HEK293 (cell line): ENCODE data around the gene RBMS3.

ENCODE experiments used
- CTCF ChIA-PET: fragments of 350-600 bp; formaldehyde crosslinking; extraction: SDS; loops from one replicate; lab custom pipeline; 2021; ENCODE audit warnings: antibody characterized with exemption; lab: Yijun Ruan, JAX
- POLR2A ChIA-PET: fragments of 300-600 bp; formaldehyde crosslinking; extraction: SDS; loops from one replicate; lab custom pipeline; 2020; ENCODE audit warnings: antibody characterized with exemption, inconsistent platforms; lab: Yijun Ruan, JAX
- H3K27ac ChIP-seq: fragments of 200-500 bp; sonication (Bioruptor generic); 2 replicates; pipeline ENCODE4 v1.5.1; 2014; ENCODE audit warnings: low read depth, low read length, control low read depth, inconsistent platforms; ENCODE audit errors: extremely low read depth
- H3K36me3 ChIP-seq, 2 experiments: fragments of 200-500 bp in 1 of 2; sonication (Bioruptor generic) in 1 of 2; 1 replicate in 1 of 2; 2 replicates in 1 of 2; pipeline ENCODE4 v1.5.1; 2014 to 2017; ENCODE audit warnings: inconsistent platforms in 2 of 2, low read length in 2 of 2; ENCODE audit not compliant: control insufficient read depth in 2 of 2, insufficient read depth in 1 of 2
- H3K4me1 ChIP-seq: fragments of 200-500 bp; sonication (Bioruptor generic); 2 replicates; pipeline ENCODE4 v1.5.1; 2014; ENCODE audit warnings: mild to moderate bottlenecking, low read length, inconsistent platforms; ENCODE audit not compliant: control insufficient read depth, insufficient read depth
- H3K4me3 ChIP-seq: 2 replicates; pipeline ENCODE4 v1.5.1; 2011; ENCODE audit warnings: low read depth, mild to moderate bottlenecking, control low read depth, low read length, moderate library complexity
- H3K9me3 ChIP-seq: fragments of 200-500 bp; sonication (Bioruptor generic); 2 replicates; pipeline ENCODE4 v1.5.1; 2014; ENCODE audit warnings: low read depth, low read length, inconsistent platforms; ENCODE audit not compliant: control insufficient read depth, insufficient read depth
- GLI2 ChIP-seq: fragments of 450-650 bp; formaldehyde crosslinking; IDR thresholded peaks from 2 replicates; pipeline ENCODE4; 2017; ENCODE audit warnings: missing biosample characterization, missing genetic modification characterization, low read depth, borderline replicate concordance
- KLF10 ChIP-seq: fragments of 450-650 bp; IDR thresholded peaks from 2 replicates; pipeline ENCODE4 v1.5.1; 2018; ENCODE audit warnings: missing biosample characterization, mild to moderate bottlenecking, missing genetic modification characterization
- KLF7 ChIP-seq: fragments of 450-650 bp; formaldehyde crosslinking; IDR thresholded peaks from 2 replicates; pipeline ENCODE4 v1.5.1; 2016; ENCODE audit warnings: missing biosample characterization, missing genetic modification characterization, borderline replicate concordance
- MZF1 ChIP-seq: fragments of 450-650 bp; formaldehyde crosslinking; IDR thresholded peaks from 2 replicates; pipeline ENCODE4 v1.5.1; 2017; ENCODE audit warnings: missing biosample characterization, missing genetic modification characterization, borderline replicate concordance
- OVOL3 ChIP-seq: fragments of 450-650 bp; formaldehyde crosslinking; IDR thresholded peaks from 2 replicates; pipeline ENCODE4 v1.5.1; 2016; ENCODE audit warnings: missing biosample characterization, missing genetic modification characterization
- ZNF24 ChIP-seq: fragments of 450-650 bp; formaldehyde crosslinking; IDR thresholded peaks from 2 replicates; pipeline ENCODE4 v1.5.1; 2016; ENCODE audit warnings: missing biosample characterization, missing genetic modification characterization
- ZNF302 ChIP-seq: fragments of 450-650 bp; formaldehyde crosslinking; IDR thresholded peaks from 2 replicates; pipeline ENCODE4 v1.5.1; 2016; ENCODE audit warnings: missing biosample characterization, missing genetic modification characterization, low read depth
- ZNF416 ChIP-seq: fragments of 450-650 bp; formaldehyde crosslinking; IDR thresholded peaks from 2 replicates; pipeline ENCODE4 v1.5.1; 2016; ENCODE audit warnings: missing biosample characterization, missing genetic modification characterization
- ZNF48 ChIP-seq: fragments of 450-650 bp; formaldehyde crosslinking; IDR thresholded peaks from 2 replicates; pipeline ENCODE4 v1.5.1; 2016; ENCODE audit warnings: missing biosample characterization, missing genetic modification characterization
- ZNF596 ChIP-seq: fragments of 450-650 bp; IDR thresholded peaks from 2 replicates; pipeline ENCODE4 v1.5.0; 2018; ENCODE audit warnings: missing biosample characterization, mild to moderate bottlenecking, missing genetic modification characterization, moderate library complexity
- ZNF768 ChIP-seq: fragments of 450-650 bp; formaldehyde crosslinking; IDR thresholded peaks from 2 replicates; pipeline ENCODE4 v1.5.1; 2018; ENCODE audit warnings: missing biosample characterization, mild to moderate bottlenecking, missing genetic modification characterization
- ZNF792 ChIP-seq: fragments of 450-650 bp; formaldehyde crosslinking; IDR thresholded peaks from 2 replicates; pipeline ENCODE4 v1.5.1; 2016; ENCODE audit warnings: missing biosample characterization, missing genetic modification characterization
- ZSCAN23 ChIP-seq: fragments of 450-650 bp; formaldehyde crosslinking; IDR thresholded peaks from 2 replicates; pipeline ENCODE4 v1.5.1; 2016; ENCODE audit warnings: missing biosample characterization, missing genetic modification characterization
- TF ChIP-seq, protein P1 (sequence below): fragments of 450-650 bp; formaldehyde crosslinking; IDR thresholded peaks from 2 replicates; pipeline ENCODE4 v1.5.1; 2017; ENCODE audit warnings: missing biosample characterization, missing genetic modification characterization
- TF ChIP-seq, protein P2 (sequence below): fragments of 450-650 bp; formaldehyde crosslinking; IDR thresholded peaks from 2 replicates; pipeline ENCODE4 v1.5.1; 2016; ENCODE audit warnings: missing biosample characterization, missing genetic modification characterization
- TF ChIP-seq, protein P3 (sequence below): IDR thresholded peaks from 2 replicates; pipeline ENCODE4 v1.6.1; 2011; ENCODE audit warnings: mild to moderate bottlenecking, low read depth, low read length, borderline replicate concordance
- TF ChIP-seq, protein P4 (sequence below): fragments of 450-650 bp; formaldehyde crosslinking; IDR thresholded peaks from 2 replicates; pipeline ENCODE4 v1.5.1; 2016; ENCODE audit warnings: missing biosample characterization, missing genetic modification characterization, low read depth
- TF ChIP-seq, protein P5 (sequence below): fragments of 450-650 bp; formaldehyde crosslinking; optimal IDR thresholded peaks from 2 replicates; pipeline ENCODE3; 2016; ENCODE audit warnings: missing biosample characterization, mild to moderate bottlenecking, missing genetic modification characterization

The RBMS3 gene

DNA sequence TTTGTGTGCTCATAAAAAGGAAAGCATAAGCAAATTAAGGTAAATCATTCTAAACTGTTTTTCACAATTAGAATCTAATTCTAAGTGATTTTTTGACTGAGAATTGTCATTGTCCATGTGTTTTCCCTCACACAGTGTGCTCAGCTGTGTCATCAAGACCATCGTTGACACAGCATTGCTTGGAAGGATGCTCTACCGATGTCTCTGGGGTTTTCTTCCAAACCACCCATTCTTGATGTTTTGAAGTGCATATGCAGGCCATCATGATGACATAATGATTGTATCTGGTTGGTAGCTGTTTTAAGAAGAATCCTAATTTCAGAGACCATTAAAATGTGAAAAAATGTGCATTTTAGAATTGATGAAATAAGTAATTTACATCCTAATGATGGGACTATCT is 347.9 kb downstream of the RBMS3 start:
- no peaks in the 10 kb centered on the region for H3K9me3 ChIP-seq
- H3K4me1 ChIP-seq = no peaks in the 10 kb centered on the region
- H3K27ac ChIP-seq = no peak overlapping the region
- no peak overlapping the region for H3K4me3 ChIP-seq
- TF ChIP-seq MZF1 (tag by site-specific recombination) (no peak), ZNF416 (tag by site-specific recombination) (no peak), ZNF24 (no peak), ZNF596 (tag by site-specific recombination) (no peak)
- TF ChIP-seq, protein P1, sequence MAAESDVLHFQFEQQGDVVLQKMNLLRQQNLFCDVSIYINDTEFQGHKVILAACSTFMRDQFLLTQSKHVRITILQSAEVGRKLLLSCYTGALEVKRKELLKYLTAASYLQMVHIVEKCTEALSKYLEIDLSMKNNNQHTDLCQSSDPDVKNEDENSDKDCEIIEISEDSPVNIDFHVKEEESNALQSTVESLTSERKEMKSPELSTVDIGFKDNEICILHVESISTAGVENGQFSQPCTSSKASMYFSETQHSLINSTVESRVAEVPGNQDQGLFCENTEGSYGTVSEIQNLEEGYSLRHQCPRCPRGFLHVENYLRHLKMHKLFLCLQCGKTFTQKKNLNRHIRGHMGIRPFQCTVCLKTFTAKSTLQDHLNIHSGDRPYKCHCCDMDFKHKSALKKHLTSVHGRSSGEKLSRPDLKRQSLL (tag by site-specific recombination) = no peak
- TF ChIP-seq, protein P2, sequence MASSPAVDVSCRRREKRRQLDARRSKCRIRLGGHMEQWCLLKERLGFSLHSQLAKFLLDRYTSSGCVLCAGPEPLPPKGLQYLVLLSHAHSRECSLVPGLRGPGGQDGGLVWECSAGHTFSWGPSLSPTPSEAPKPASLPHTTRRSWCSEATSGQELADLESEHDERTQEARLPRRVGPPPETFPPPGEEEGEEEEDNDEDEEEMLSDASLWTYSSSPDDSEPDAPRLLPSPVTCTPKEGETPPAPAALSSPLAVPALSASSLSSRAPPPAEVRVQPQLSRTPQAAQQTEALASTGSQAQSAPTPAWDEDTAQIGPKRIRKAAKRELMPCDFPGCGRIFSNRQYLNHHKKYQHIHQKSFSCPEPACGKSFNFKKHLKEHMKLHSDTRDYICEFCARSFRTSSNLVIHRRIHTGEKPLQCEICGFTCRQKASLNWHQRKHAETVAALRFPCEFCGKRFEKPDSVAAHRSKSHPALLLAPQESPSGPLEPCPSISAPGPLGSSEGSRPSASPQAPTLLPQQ (tag by site-specific recombination) = no peak
- ChIA-PET CTCF (no interaction called here), POLR2A (no interaction called here)
- H3K36me3 ChIP-seq = no peaks in the 10 kb centered on the region

DNA sequence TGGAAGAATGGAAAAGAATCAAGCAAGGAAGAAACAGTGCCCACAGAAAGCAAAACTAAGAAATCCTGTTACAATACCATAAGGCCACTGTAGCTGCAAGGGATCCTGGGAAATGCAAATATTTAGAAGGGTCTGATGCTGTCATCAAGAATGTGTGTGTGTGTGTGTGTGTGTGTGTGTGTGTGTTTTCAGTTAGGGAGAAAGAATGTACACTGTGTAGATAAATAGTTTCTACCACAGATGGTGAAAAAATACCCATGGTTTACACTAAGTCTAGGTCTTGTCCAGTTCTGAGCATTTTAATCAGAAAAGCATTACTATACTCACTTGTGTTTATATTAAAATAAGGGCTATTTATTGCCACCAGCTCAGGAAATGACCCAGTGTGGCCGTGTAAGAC is 355.0 kb downstream of the RBMS3 start:
- no peak overlapping the region for H3K27ac ChIP-seq
- POLR2A ChIA-PET = no interaction called here
- no peaks in the 10 kb centered on the region for H3K36me3 ChIP-seq
- H3K4me3 ChIP-seq = no peak overlapping the region
- H3K4me1 ChIP-seq = peaks cover 2% of the 10 kb centered on the region; the same call in 1 of the 2 replicates
- TF ChIP-seq, protein P3, sequence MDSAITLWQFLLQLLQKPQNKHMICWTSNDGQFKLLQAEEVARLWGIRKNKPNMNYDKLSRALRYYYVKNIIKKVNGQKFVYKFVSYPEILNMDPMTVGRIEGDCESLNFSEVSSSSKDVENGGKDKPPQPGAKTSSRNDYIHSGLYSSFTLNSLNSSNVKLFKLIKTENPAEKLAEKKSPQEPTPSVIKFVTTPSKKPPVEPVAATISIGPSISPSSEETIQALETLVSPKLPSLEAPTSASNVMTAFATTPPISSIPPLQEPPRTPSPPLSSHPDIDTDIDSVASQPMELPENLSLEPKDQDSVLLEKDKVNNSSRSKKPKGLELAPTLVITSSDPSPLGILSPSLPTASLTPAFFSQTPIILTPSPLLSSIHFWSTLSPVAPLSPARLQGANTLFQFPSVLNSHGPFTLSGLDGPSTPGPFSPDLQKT = no peak
- TF ChIP-seq KLF10 (tag by site-specific recombination) (no peak), ZNF792 (tag by site-specific recombination) (no peak), KLF7 (tag by site-specific recombination) (no peak), ZSCAN23 (tag by site-specific recombination) (no peak), ZNF24 (no peak), GLI2 (no peak), ZNF768 (tag by site-specific recombination) (no peak), ZNF302 (tag by site-specific recombination) (no peak), ZNF48 (tag by site-specific recombination) (no peak), OVOL3 (tag by site-specific recombination) (no peak), ZNF596 (tag by site-specific recombination) (no peak)
- TF ChIP-seq, protein P4, sequence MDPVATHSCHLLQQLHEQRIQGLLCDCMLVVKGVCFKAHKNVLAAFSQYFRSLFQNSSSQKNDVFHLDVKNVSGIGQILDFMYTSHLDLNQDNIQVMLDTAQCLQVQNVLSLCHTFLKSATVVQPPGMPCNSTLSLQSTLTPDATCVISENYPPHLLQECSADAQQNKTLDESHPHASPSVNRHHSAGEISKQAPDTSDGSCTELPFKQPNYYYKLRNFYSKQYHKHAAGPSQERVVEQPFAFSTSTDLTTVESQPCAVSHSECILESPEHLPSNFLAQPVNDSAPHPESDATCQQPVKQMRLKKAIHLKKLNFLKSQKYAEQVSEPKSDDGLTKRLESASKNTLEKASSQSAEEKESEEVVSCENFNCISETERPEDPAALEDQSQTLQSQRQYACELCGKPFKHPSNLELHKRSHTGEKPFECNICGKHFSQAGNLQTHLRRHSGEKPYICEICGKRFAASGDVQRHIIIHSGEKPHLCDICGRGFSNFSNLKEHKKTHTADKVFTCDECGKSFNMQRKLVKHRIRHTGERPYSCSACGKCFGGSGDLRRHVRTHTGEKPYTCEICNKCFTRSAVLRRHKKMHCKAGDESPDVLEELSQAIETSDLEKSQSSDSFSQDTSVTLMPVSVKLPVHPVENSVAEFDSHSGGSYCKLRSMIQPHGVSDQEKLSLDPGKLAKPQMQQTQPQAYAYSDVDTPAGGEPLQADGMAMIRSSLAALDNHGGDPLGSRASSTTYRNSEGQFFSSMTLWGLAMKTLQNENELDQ (tag by site-specific recombination) = no peak
- TF ChIP-seq, protein P2 (tag by site-specific recombination) = no peak
- TF ChIP-seq, protein P5, sequence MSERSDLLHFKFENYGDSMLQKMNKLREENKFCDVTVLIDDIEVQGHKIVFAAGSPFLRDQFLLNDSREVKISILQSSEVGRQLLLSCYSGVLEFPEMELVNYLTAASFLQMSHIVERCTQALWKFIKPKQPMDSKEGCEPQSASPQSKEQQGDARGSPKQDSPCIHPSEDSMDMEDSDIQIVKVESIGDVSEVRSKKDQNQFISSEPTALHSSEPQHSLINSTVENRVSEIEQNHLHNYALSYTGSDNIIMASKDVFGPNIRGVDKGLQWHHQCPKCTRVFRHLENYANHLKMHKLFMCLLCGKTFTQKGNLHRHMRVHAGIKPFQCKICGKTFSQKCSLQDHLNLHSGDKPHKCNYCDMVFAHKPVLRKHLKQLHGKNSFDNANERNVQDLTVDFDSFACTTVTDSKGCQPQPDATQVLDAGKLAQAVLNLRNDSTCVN = no peak
- H3K9me3 ChIP-seq = no peaks in the 10 kb centered on the region
- CTCF ChIA-PET = no interaction called here
